ENCODE data around the gene FBXO31.

Gene FBXO31

GRCh38 chr16:87383505-87384161 is at the start of gene FBXO31:
Gene FBXO31, minus strand, starts transcription at chr16:87383776. Its CDS starts 32 bp downstream, at chr16:87383744.
- no peak for TF ChIP-seq CTCF (conservative IDR thresholded peaks at IDR 0.05; ENCODE audit: low read depth, low read length)
- DNase-seq (ENCODE audit: low read depth): peak; percentile 93
- peak within 1 kb of the TSS; percentile 82 for H3K4me3 ChIP-seq (ENCODE audit: low read depth, low read length)

- TF ChIP-seq CTCF (conservative IDR thresholded peaks at IDR 0.05; ENCODE audit: low read depth, low read length): no peak
- no peak overlapping the region for H3K4me3 ChIP-seq (ENCODE audit: low read depth, low read length)
- DNase-seq (ENCODE audit: low read depth): no peak
Observed at GRCh38 chr16:87432330-87432915, 48.8 kb upstream of the FBXO31 start.

- no peak for TF ChIP-seq CTCF (conservative IDR thresholded peaks at IDR 0.05; ENCODE audit: low read depth, low read length)
- DNase-seq (ENCODE audit: low read depth): peak; percentile 91
- no peak overlapping the region for H3K4me3 ChIP-seq (ENCODE audit: low read depth, low read length)
Observed at GRCh38 chr16:87431926-87432325, 48.4 kb upstream of the FBXO31 start.

GRCh38 chr16:87426423-87427215 is 43.0 kb upstream of the FBXO31 start:
- TF ChIP-seq CTCF (conservative IDR thresholded peaks at IDR 0.05; ENCODE audit: low read depth, low read length): no peak
- no peak overlapping the region for H3K4me3 ChIP-seq (ENCODE audit: low read depth, low read length)
- no peak for DNase-seq (ENCODE audit: low read depth)

- no peak for DNase-seq (ENCODE audit: low read depth)
- no peak overlapping the region for H3K4me3 ChIP-seq (ENCODE audit: low read depth, low read length)
- TF ChIP-seq CTCF (conservative IDR thresholded peaks at IDR 0.05; ENCODE audit: low read depth, low read length): no peak
Observed at GRCh38 chr16:87425941-87426340, 42.4 kb upstream of the FBXO31 start.

- TF ChIP-seq CTCF (conservative IDR thresholded peaks at IDR 0.05; ENCODE audit: low read depth, low read length): no peak
- peak; percentile 26 for DNase-seq (ENCODE audit: low read depth)
- H3K4me3 ChIP-seq (ENCODE audit: low read depth, low read length): no peak overlapping the region
Observed at GRCh38 chr16:87424266-87424665, 40.7 kb upstream of the FBXO31 start.

All from choroid plexus epithelial cell (primary cell).